ENCODE results near the gene POLN. TPM values are rescaled to one million over a fixed set of nuclear protein-coding genes. Genes with fewer than 3 reads are reported as not detected.

Gene POLN
- total RNA-seq, 2 donors from 2014 or later, result 1.8 to 7.3 TPM

DNA sequence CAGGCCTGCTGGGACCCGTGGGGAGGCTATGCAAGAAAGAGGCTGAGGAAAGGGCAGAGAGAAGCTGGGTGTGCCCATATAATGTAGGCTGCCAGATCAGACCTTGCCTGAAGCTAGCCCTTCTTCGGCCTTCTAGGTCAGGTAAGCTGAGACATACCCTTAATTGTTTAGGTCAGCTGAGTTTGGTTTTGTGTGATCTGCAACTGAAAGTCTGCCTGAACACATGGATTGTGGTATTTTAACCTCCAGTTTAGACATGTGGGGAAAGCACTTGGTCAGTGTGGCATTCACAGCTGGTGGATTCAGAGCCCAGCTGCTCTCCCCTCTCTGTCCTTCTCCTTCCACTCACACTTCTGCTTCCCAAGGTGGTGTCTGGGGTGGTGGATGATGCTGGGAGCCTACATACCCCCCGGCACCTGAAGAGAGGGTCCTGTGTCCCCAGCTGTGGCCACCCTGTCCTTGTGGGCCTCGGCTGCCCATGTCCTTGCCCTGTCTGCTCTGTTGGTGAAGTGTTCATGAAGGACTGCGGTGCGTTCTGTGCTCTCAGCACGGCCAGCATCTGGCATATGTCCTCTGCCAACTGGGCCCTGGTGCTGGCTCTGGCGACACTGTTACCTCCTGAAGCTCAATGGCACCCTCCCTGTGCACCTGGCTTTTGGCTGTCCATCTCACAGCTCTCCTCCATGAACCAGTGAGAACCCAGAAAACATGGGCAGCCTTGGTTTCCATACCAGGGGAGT lies 100.7 kb downstream of the POLN start:
- no peaks in the 10 kb centered on the region for H3K9me3 Mint-ChIP-seq
- ATAC-seq (peak in 1 of 2 donors; percentile 44), DNase-seq (ENCODE audit: low spot score in 2 of 2) (no peak)
- no peaks in the 10 kb centered on the region for H3K36me3 Mint-ChIP-seq
- peak overlapping the region; percentile 69 to 90 for H3K27ac Mint-ChIP-seq

DNA sequence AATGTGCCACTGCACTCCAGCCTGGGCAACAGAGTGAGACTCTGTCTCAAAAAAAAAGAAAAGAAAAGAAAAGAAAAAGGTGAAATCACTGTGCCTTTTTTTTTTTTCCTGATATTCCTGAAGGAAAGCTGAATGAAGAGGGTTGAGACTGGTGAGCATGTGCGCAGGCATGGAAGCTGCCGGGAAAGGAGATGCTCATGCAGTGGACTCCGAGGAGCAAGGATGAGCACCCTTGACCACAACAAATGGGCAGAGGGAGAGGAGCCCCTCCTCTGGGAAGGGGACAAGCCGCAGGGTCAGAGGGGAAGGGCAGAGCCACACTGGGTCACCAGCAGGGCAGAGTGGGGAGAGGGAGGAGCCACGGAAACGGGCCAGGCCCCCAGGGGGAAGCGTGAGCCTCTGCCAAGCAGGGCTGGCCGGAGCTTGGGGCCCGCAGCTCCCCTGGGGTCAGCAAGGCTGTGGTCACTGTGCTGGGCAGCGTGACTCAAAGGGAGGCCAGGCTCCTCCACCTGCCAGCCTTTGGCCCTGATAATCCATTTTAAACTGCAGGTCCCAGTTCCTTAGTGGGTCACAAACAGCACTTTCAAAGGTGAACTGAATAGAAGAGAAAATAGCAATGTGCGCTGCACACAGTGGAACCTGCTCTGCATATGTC lies 102.9 kb downstream of the POLN start:
- DNase-seq (ENCODE audit: low spot score in 2 of 2) (no peak), ATAC-seq (no peak)
- no peaks in the 10 kb centered on the region for H3K36me3 Mint-ChIP-seq
- peaks cover 0 to under 1% of the 10 kb centered on the region in 2 donors for H3K9me3 Mint-ChIP-seq
- H3K27ac Mint-ChIP-seq, result no peak overlapping the region

DNA sequence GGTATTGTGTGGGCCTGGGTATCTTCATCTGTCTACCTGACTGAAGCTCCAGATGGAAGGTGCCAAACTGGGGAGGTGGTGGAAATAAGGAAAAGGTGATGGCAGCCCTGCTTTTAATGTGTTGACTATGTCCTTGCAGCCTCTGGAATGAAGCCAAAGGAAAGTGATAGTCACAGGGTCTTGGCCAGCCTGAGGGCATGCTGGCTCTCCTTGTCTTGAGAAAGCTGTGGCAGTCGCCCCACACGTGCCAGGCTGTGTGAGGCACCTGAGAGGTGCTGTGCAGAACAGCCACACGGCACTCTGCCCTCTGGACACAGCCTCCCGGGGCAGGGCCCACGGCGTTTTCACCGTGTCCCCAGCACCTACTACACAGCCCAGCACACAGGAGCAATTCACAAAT lies 105.2 kb downstream of the POLN start:
- Mint-ChIP-seq H3K27ac (no peak overlapping the region), H3K9me3 (peaks cover 5 to 15% of the 10 kb centered on the region in 2 donors), H3K36me3 (peaks cover 6 to 12% of the 10 kb centered on the region in 2 donors)
- ATAC-seq (no peak), DNase-seq (ENCODE audit: low spot score in 2 of 2) (no peak)

DNA sequence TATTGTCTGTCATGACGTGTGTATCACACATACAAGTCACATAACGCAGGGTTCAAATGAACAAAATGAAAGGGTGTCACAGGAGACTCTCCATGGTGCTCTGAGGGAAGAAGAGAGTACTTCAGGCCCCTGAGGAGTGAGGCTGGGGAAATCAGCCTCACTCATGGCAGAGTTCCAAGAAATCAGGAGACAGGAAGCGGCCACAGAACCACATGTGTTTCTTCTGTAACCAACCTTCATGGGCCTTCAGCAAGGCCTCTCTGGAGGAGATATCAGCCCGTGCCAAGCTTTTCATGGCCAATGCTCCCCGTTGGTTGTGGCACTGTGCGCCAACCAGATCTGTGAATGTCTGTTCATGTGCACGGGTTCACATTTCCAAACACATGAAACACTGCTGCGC lies 106.8 kb downstream of the POLN start:
- ATAC-seq, result peak; percentile 34 to 68
- Mint-ChIP-seq H3K9me3 (peaks cover 9 to 19% of the 10 kb centered on the region in 2 donors), H3K36me3 (peaks cover 8 to 18% of the 10 kb centered on the region in 2 donors), H3K27ac (no peak overlapping the region)
- no peak for DNase-seq (ENCODE audit: low spot score in 2 of 2)

DNA sequence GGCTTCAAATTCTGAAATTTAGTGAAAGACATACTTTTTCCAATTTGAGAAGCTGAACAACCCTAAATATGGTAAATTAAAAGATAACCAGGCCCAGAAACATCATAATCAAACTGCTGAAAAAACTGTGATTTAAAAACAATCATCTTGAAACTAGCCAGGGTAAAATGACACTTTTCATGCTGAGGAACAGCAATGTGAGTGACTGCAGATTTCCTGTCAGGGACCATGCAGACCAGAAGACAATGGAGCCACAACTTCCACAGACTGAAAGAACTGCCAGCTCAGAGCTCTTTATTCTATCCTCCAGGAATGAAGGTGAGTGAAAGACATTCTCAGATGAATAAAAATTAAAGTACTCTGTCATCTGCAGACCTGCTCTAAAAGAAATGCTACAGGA lies 109.5 kb downstream of the POLN start:
- no peak for DNase-seq (ENCODE audit: low spot score in 2 of 2)
- no peak for ATAC-seq
- H3K36me3 Mint-ChIP-seq, result peaks cover 8 to 18% of the 10 kb centered on the region in 2 donors
- peaks cover 9 to 19% of the 10 kb centered on the region in 2 donors for H3K9me3 Mint-ChIP-seq
- no peak overlapping the region for H3K27ac Mint-ChIP-seq

DNA sequence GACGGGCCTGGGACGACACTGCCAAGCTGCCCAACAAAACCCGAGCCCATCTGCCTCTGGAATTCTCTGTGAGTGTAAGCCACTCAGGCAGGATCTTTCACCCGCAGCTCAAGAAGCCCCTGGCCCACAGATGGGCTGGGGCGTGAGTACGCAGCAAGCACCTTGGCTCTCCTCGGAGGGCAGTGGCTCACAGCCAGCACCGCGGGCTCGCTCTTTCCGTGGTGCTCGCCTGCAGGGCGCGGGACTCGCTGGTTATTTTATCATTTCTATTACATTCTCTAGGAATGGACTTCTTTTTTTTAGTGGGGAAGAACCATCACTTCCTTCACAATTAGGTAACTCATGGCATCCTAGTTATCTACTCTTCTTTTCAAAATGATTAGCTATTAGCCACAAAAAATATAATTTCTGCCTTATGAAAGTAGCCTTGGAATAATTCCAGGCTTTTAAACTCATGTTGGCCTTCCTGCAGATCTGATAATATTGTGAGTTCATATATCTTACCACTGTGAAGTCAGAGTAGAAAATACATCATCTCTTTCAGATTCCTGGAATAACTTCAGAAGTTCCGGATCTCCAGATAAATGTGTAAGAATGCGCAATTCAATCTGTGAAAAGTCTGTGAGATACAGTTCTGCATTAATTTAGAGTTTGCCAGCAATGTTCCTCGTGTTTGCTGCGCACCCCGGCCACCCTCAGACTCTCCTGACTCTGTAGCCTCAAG lies 114.2 kb downstream of the POLN start:
- H3K27ac Mint-ChIP-seq, result no peak overlapping the region
- DNase-seq (ENCODE audit: low spot score in 2 of 2) (no peak), ATAC-seq (no peak)
- peaks cover 9 to 13% of the 10 kb centered on the region in 2 donors for H3K9me3 Mint-ChIP-seq
- H3K36me3 Mint-ChIP-seq, result peaks cover 8 to 16% of the 10 kb centered on the region in 2 donors

DNA sequence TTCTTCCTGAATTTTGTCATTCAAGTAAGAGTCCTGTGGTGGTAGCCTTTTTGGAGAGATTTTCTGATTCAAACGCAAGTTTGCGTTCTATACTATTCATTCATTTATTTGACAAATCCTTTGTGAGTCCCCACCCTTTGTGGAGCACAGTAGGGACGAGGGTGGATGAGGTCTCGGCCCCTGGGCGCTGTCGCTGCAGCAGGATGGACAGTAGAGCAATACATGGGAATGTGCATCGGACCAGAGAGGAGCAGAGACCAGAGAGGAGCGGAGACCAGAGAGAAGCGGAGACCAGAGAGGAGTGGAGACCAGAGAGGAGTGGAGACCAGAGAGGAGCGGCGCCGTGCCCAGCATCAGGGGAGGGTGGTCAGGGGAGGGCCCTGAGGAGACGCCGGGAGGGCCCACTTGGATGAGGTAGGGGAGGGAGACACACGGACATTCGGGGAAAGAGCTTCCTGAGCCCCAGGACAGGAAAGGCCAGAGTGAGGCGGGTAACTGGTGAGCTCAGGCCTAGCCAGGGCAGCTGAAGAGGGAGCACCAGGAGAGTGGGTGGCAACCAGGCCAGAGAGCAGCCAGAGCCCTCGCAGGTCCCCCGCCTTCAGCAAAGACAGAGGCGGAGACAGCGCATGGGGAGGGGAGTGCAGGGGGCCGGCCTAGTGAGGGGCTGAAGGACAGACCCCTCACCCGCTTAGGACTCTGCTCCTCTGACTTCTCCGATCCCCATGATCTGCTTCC lies 115.4 kb downstream of the POLN start:
- Mint-ChIP-seq H3K27ac (no peak overlapping the region), H3K9me3 (peaks cover 2% of the 10 kb centered on the region in 2 donors), H3K36me3 (peaks cover 0 to 3% of the 10 kb centered on the region in 2 donors)
- no peak for DNase-seq (ENCODE audit: low spot score in 2 of 2)
- ATAC-seq, result no peak

DNA sequence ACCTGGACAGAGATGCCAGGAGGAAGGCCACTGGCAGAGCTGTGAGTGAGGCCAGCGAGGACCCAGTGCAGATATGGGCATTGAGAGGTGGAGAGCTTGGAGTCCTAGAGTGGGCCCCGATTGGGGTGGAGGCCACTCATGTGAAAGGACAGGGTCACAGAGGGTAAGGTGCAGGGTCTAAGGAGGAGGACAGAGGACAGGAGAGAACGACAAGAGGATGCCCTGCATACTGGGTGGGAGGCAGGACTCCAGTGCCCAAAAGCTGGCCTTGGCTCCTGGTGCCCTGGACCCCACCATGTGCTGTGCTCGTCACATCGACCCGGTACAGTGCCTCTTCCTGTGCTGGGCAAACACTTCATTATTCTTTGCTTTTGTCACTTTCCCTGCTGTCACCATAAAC lies 116.1 kb downstream of the POLN start:
- Mint-ChIP-seq H3K36me3 (no peaks in the 10 kb centered on the region), H3K9me3 (no peaks in the 10 kb centered on the region), H3K27ac (no peak overlapping the region)
- ATAC-seq (no peak), DNase-seq (ENCODE audit: low spot score in 2 of 2) (no peak)

DNA sequence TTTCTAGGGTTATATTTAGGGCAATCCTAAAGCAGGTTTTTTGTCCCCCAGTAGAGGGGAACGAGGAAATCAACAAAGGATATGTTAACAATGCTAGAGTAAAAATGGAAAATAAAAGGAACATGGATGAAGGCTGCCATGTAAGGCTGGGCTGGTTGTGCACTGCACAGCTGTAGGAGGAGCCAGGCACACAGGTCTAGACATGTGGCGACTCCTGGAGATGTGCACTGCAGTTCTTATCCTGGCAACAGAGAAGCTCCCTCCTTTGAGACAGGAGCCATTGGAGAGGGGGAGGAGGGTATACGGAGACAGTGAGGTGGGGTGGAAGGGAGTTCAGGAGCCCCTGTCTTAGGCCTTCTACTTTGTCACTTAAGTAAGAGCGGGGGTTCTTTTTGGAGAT lies 116.9 kb downstream of the POLN start:
- DNase-seq (ENCODE audit: low spot score in 2 of 2), result no peak
- Mint-ChIP-seq H3K36me3 (no peaks in the 10 kb centered on the region), H3K9me3 (no peaks in the 10 kb centered on the region), H3K27ac (peak overlapping the region in 1 of 2 donors; percentile 38)
- ATAC-seq, result no peak

DNA sequence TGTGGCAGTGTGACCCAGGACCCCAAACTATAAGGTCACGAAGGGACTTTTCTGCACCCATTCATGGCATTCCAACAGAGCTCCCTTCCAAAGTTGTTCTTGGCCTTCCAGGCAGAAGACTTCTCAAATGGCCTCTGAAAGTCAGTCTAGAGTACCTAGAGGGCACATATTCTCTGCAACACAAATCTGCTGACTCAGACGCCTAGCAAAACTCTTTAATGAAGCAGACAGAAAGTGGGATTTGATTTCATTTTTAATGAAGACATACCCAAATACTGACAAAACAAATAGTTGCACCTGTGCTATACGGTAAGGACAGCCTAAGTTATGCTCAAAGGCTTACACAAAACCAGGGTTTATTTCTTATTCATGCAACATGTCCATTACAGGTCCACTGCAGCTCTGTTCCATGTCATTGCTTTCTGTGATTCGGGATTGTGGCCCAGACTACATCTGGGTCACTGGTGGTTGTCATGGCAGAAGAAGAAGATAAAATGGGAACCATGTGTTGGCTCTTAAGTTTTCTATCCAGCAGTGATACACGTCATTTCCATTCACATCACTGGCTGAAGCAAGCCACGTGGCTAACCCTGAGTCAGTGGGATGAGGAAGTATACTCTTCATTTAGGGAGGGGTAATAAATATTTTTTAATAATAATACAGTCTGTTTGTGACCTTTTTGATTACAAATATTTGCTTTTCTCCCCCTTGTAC lies 125.1 kb downstream of the POLN start:
- no peak for ATAC-seq
- Mint-ChIP-seq H3K9me3 (no peaks in the 10 kb centered on the region), H3K36me3 (no peaks in the 10 kb centered on the region), H3K27ac (no peak overlapping the region)
- no peak for DNase-seq (ENCODE audit: low spot score in 2 of 2)

DNA sequence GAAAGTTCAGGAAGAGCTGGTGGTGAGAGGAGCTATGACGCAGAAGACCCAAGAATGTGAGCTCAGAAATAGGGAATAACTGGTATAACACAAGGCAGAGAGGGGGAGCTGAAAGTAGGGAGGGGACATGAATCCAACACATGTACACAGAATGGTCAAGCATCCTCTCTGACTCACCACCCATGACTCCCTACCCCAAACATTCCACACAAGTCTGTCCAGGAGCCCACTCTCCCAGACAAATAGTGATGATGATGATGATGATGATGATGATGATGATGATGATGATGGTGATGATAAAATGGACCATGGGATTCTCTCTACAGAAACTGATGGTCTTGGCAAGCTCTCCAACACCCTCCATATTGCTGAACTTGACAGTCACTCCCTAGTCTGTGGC lies 136.4 kb downstream of the POLN start:
- ATAC-seq (no peak), DNase-seq (ENCODE audit: low spot score in 2 of 2) (no peak)
- H3K9me3 Mint-ChIP-seq, result peaks cover 13 to 14% of the 10 kb centered on the region in 2 donors
- H3K27ac Mint-ChIP-seq, result no peak overlapping the region
- H3K36me3 Mint-ChIP-seq, result peaks cover 10 to 13% of the 10 kb centered on the region in 2 donors

DNA sequence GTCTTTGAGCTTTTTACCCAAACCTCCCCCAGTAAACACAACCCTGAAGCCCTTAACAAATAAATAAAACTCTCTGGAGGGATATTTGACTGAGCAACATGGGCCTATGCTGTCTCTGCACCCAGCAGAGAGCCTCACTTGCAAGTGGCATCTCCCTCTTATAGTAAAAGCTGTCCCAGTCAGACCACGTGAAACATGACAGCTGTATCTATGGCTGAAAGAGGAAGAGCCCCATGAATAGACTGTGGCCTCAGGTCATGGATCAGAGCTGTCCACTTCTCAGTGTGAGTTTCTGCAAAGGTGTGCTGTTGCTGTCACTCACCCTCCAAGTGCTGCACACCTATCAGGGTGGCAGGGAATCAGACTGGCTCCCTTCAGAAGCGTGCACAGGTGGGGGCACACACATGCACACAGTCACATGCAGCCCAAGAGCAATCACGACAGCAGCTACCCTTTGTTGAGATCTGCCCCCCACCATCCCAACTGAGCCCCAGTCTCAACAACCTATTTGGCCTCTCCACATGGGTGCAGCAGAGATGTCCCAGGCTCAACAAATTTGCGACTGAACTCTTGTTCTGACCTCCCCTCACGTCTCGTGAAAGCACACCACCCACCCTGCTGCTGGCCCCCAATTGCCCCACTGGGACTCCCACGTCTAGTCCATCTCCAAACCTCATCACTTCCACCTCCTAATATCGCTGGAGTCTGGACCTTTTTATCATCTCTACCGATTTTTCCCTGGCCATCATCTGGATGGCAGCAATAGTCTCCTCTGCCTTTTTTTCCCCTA lies 137.2 kb downstream of the POLN start:
- DNase-seq (ENCODE audit: low spot score in 2 of 2) (no peak), ATAC-seq (no peak)
- Mint-ChIP-seq H3K36me3 (peaks cover 9 to 10% of the 10 kb centered on the region in 2 donors), H3K27ac (no peak overlapping the region), H3K9me3 (peaks cover 13 to 14% of the 10 kb centered on the region in 2 donors)

DNA sequence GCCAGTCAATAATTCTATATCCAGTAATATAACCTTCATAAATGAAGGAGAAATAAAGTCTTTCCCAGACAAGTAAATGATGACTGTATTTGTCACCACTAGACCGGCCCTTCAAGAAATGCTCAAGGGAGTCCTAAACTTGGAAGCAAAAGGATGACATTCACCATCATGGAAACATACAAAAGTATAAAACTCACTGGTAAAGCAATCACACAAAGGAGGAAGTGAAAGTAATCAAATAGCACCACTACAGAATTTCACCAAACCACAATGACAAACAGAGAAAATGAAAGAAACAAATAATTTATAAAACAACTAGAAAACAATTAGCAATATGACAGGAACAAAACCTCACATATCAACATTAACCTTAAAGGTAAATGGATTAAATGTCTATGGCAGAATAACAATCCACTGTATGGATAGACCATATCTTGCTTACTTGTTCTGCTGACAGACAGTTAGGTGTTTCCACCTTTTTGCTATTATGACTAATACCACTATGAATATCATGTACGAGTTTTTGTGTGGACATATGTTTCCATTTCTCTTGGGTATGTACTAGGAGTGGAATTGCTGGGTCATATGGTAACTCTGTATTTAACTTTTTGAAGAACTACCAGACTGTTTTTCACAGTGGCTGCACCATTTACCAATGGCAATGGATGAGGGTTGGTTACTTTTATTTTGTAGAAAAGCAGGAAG lies 137.9 kb downstream of the POLN start:
- Mint-ChIP-seq H3K36me3 (peaks cover 8 to 10% of the 10 kb centered on the region in 2 donors), H3K9me3 (peaks cover 13 to 14% of the 10 kb centered on the region in 2 donors), H3K27ac (peak overlapping the region in 1 of 2 donors; percentile 1)
- DNase-seq (ENCODE audit: low spot score in 2 of 2) (no peak), ATAC-seq (peak in 1 of 2 donors; percentile 43)

DNA sequence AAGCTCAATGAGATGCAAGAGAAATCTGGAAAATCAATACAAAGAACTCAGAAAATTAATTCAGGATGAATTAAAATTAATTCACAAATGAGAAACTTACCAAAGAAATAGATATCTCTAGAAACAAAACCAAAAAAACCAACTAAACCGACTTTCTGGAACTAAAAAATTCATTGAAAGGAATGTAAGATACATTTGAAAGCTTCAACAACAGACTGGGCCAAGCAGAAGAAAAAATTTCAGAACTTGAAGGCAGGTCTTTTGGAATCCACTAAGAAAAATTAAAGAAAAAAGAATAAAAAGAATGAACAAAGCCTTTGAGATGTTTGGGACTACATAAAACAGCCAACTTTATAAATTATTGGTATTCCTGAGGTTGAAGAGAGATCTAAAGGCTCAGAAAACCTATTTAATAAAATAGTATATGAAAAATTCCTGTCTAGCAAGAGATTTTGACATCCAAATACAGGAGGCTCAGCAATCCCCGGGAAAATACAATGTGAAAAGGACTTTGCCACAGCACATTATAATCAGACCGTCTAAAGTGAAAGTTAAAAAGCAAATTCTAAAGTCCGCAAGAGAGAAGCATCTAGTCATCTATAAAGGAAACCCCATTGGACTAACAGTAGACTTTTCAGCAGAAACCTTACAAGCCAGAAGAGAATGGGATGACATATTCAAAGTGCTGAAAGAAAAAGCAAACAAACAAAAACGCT lies 138.6 kb downstream of the POLN start:
- peaks cover 13 to 14% of the 10 kb centered on the region in 2 donors for H3K9me3 Mint-ChIP-seq
- H3K36me3 Mint-ChIP-seq, result peaks cover 8 to 10% of the 10 kb centered on the region in 2 donors
- no peak for DNase-seq (ENCODE audit: low spot score in 2 of 2)
- no peak for ATAC-seq
- no peak overlapping the region for H3K27ac Mint-ChIP-seq
